ENCODE measurements around the gene ENG. TPM values are rescaled to one million over a fixed set of nuclear protein-coding genes. Genes with fewer than 3 reads are reported as not detected.
A peak's percentile ranks its signal among the peaks of the same experiment; 100 is the strongest.

Gene ENG
- total and polyA plus RNA-seq, 4 donors = 41.1 to 317 (median 131) TPM

- ATAC-seq (ENCODE audit: insufficient read depth, low FRiP score) = no peak
- Histone ChIP-seq H3K9me3 (ENCODE audit: control insufficient read depth in 4 of 4, insufficient read depth in 3 of 4, low read length in 3 of 4) (no peaks in the 10 kb centered on the region), H3K9ac (ENCODE audit: insufficient read depth in 1 of 2, low read length in 2 of 2) (no peak overlapping the region), H3K4me3 (no peak overlapping the region), H3K36me3 (ENCODE audit: control insufficient read depth in 4 of 4, insufficient read depth in 4 of 4, low read length in 4 of 4) (no peaks in the 10 kb centered on the region), H3K27me3 (ENCODE audit: control insufficient read depth in 3 of 3, insufficient read depth in 3 of 3, low read length in 2 of 3) (no peaks in the 10 kb centered on the region), H3K4me1 (ENCODE audit: control insufficient read depth in 5 of 5, insufficient read depth in 5 of 5, low read length in 5 of 5) (peaks cover 0 to 37% (median 14%) of the 10 kb centered on the region in 5 donors), H3K27ac (ENCODE audit: low read depth in 1 of 2, low read length in 1 of 2) (peak overlapping the region in 1 of 2 donors; percentile 48)
- TF ChIP-seq, protein P1, sequence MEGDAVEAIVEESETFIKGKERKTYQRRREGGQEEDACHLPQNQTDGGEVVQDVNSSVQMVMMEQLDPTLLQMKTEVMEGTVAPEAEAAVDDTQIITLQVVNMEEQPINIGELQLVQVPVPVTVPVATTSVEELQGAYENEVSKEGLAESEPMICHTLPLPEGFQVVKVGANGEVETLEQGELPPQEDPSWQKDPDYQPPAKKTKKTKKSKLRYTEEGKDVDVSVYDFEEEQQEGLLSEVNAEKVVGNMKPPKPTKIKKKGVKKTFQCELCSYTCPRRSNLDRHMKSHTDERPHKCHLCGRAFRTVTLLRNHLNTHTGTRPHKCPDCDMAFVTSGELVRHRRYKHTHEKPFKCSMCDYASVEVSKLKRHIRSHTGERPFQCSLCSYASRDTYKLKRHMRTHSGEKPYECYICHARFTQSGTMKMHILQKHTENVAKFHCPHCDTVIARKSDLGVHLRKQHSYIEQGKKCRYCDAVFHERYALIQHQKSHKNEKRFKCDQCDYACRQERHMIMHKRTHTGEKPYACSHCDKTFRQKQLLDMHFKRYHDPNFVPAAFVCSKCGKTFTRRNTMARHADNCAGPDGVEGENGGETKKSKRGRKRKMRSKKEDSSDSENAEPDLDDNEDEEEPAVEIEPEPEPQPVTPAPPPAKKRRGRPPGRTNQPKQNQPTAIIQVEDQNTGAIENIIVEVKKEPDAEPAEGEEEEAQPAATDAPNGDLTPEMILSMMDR (IDR thresholded peaks at IDR 0.05; ENCODE audit: control extremely low read depth, extremely low read depth) = no peak
- 56 to 72% methylated on average over 11 of the region's 11 CpGs for WGBS, 2 donors
- no peak for DNase-seq
These were observed 1.8 kb upstream of the ENG start for GRCh38 chr9:127856094-127856728.

GRCh38 chr9:127855522-127855921, 1.1 kb upstream of the ENG start:
- Histone ChIP-seq H3K27ac (ENCODE audit: low read depth in 1 of 2, low read length in 1 of 2) (peak overlapping the region in 1 of 2 donors; percentile 87), H3K36me3 (ENCODE audit: control insufficient read depth in 4 of 4, insufficient read depth in 4 of 4, low read length in 4 of 4) (no peaks in the 10 kb centered on the region), H3K9ac (ENCODE audit: insufficient read depth in 1 of 2, low read length in 2 of 2) (no peak overlapping the region), H3K9me3 (ENCODE audit: control insufficient read depth in 4 of 4, insufficient read depth in 3 of 4, low read length in 3 of 4) (no peaks in the 10 kb centered on the region), H3K27me3 (ENCODE audit: control insufficient read depth in 3 of 3, insufficient read depth in 3 of 3, low read length in 2 of 3) (no peaks in the 10 kb centered on the region), H3K4me1 (ENCODE audit: control insufficient read depth in 5 of 5, insufficient read depth in 5 of 5, low read length in 5 of 5) (peaks cover 0 to 37% (median 14%) of the 10 kb centered on the region in 5 donors), H3K4me3 (no peak overlapping the region)
- TF ChIP-seq, protein P1 (IDR thresholded peaks at IDR 0.05; ENCODE audit: control extremely low read depth, extremely low read depth) = no peak
- WGBS, 2 donors = 91 to 93% methylated on average over 5 of the region's 5 CpGs
- ATAC-seq (ENCODE audit: insufficient read depth, low FRiP score) (no peak), DNase-seq (no peak)

GRCh38 chr9:127854960-127855359, 502 bp upstream of the ENG start:
- H3K27me3 ChIP-seq (ENCODE audit: control insufficient read depth in 3 of 3, insufficient read depth in 3 of 3, low read length in 2 of 3) = no peaks in the 10 kb centered on the region
- peaks cover 0 to 3% (median 2%) of the 10 kb centered on the region in 4 donors for H3K36me3 ChIP-seq (ENCODE audit: control insufficient read depth in 4 of 4, insufficient read depth in 4 of 4, low read length in 4 of 4)
- no peak overlapping the region for H3K9ac ChIP-seq (ENCODE audit: insufficient read depth in 1 of 2, low read length in 2 of 2)
- 60 to 67% methylated on average over 11 of the region's 11 CpGs for WGBS, 2 donors
- no peak overlapping the region for H3K4me3 ChIP-seq
- no peaks in the 10 kb centered on the region for H3K9me3 ChIP-seq (ENCODE audit: control insufficient read depth in 4 of 4, insufficient read depth in 3 of 4, low read length in 3 of 4)
- TF ChIP-seq, protein P1 (IDR thresholded peaks at IDR 0.05; ENCODE audit: control extremely low read depth, extremely low read depth) = no peak
- H3K4me1 ChIP-seq (ENCODE audit: control insufficient read depth in 5 of 5, insufficient read depth in 5 of 5, low read length in 5 of 5) = peaks cover 0 to 34% (median 14%) of the 10 kb centered on the region in 5 donors
- ATAC-seq (ENCODE audit: insufficient read depth, low FRiP score) (no peak), DNase-seq (no peak)
- peak overlapping the region; percentile 47 to 87 for H3K27ac ChIP-seq (ENCODE audit: low read depth in 1 of 2, low read length in 1 of 2)

All from lung (tissue), 12 donors.